ENCODE measurements around the gene EML2.

Gene EML2

GRCh38 chr19:45575216-45575615 is 64.0 kb downstream of the EML2 start (continued):
- TF ChIP-seq ZXDB (tag by site-specific recombination; IDR thresholded peaks at IDR 0.05) (no peak), PRDM4 (tag by site-specific recombination; IDR thresholded peaks at IDR 0.05) (no peak), ZNF184 (tag by site-specific recombination; IDR thresholded peaks at IDR 0.05) (no peak), HOXD13 (CRISPR knock-in tag; IDR thresholded peaks at IDR 0.05; ENCODE audit: borderline replicate concordance) (no peak)
- TF ChIP-seq, protein P1, sequence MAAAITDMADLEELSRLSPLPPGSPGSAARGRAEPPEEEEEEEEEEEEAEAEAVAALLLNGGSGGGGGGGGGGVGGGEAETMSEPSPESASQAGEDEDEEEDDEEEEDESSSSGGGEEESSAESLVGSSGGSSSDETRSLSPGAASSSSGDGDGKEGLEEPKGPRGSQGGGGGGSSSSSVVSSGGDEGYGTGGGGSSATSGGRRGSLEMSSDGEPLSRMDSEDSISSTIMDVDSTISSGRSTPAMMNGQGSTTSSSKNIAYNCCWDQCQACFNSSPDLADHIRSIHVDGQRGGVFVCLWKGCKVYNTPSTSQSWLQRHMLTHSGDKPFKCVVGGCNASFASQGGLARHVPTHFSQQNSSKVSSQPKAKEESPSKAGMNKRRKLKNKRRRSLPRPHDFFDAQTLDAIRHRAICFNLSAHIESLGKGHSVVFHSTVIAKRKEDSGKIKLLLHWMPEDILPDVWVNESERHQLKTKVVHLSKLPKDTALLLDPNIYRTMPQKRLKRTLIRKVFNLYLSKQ (tag by site-specific recombination; IDR thresholded peaks at IDR 0.05; ENCODE audit: borderline replicate concordance), result no peak

DNA sequence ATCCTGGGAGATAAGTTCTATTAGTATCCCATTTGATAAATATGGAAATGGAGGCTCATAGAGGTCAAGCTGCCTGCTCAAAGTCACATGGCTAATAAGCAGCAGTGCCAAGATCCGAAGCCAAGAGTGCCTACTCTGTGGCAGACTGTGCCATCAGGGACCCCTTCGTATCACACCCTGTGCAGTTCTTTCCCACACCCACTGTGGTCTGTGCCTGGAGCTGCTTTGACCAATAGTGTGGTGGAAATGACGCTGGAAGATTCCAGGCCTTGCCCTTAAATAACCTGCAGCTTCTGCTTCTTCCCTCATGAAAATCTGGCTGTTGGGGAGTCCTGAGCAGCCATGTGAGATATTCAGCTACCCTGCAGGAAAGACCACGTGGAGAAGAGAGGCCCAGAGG is 64.7 kb downstream of the EML2 start:
- H3K27ac ChIP-seq (ENCODE audit: extremely low read depth, low read depth, low read length), result 0 out of 2 replicates have a peak overlapping the region, but pooled peaks have one; percentile 41
- POLR2A ChIA-PET, result interaction anchor here (0.7 kb wide), 1 partner anchor 78 kb away, joined by 4 read pairs; no protein-coding TSS in a partner anchor
- no peaks in the 10 kb centered on the region for H3K9me3 ChIP-seq (ENCODE audit: control insufficient read depth, insufficient read depth, low read depth, low read length)
- H3K36me3 ChIP-seq (ENCODE audit: control insufficient read depth in 2 of 2, insufficient read depth in 1 of 2, low read length in 2 of 2), result no peaks in the 10 kb centered on the region; a peak in 1 of 3 replicates
- no peak overlapping the region for H3K4me3 ChIP-seq (ENCODE audit: low read depth, low read length)
- peaks cover 4% of the 10 kb centered on the region for H3K4me1 ChIP-seq (ENCODE audit: control insufficient read depth, insufficient read depth, low read length)
- TF ChIP-seq ZNF112 (tag by site-specific recombination; IDR thresholded peaks at IDR 0.05) (no peak), ZNF114 (tag by site-specific recombination; IDR thresholded peaks at IDR 0.05) (no peak)
- CTCF ChIA-PET, result interaction anchor here (1.1 to 1.7 kb wide), 2 partner anchors 16 to 50 kb away, joined by 5 to 7 read pairs; no protein-coding TSS in a partner anchor

GRCh38 chr19:45571457-45572220 is 67.6 kb downstream of the EML2 start:
- Histone ChIP-seq H3K4me1 (ENCODE audit: control insufficient read depth, insufficient read depth, low read length) (peaks cover 7% of the 10 kb centered on the region), H3K36me3 (ENCODE audit: control insufficient read depth in 2 of 2, insufficient read depth in 1 of 2, low read length in 2 of 2) (no peaks in the 10 kb centered on the region; a peak in 1 of 3 replicates), H3K4me3 (ENCODE audit: low read depth, low read length) (no peak overlapping the region), H3K27ac (ENCODE audit: extremely low read depth, low read depth, low read length) (no peak overlapping the region), H3K9me3 (ENCODE audit: control insufficient read depth, insufficient read depth, low read depth, low read length) (no peaks in the 10 kb centered on the region)
- ChIA-PET POLR2A (no interaction called here), CTCF (interaction anchor here (0.5 to 4.8 kb wide), 6 partner anchors 12 to 77 kb away, joined by 3 to 46 read pairs (median 4); no protein-coding TSS in a partner anchor)
- TF ChIP-seq ZNF449 (tag by site-specific recombination; IDR thresholded peaks at IDR 0.05), result peak; percentile 61; the same call in 1 of the 2 replicates
- no peak for TF ChIP-seq ZNF398 (tag by site-specific recombination; IDR thresholded peaks at IDR 0.05)
